ENCODE data around the gene HIRA.

- TF ChIP-seq EP300 (IDR thresholded peaks at IDR 0.05), result no peak
- TF ChIP-seq POLR2A (IDR thresholded peaks at IDR 0.05), result no peak
These were observed 10.6 kb upstream of the HIRA start for GRCh38 chr22:19442166-19442565.
